MM.1S (cell line): ENCODE results near the gene ANKDD1A.

Experiments used
- EZH2 ChIP-seq: fragments of 300-600 bp; sonication (generic); optimal IDR thresholded peaks from 2 replicates; pipeline ENCODE3; 2017; ENCODE audit warnings: low read depth, mild to moderate bottlenecking, antibody characterized with exemption, low read length, mixed read lengths
- EZH2phosphoT487 ChIP-seq: fragments of 300-600 bp; sonication (generic); IDR thresholded peaks from 2 replicates; pipeline ENCODE4 v1.6.1; 2018; ENCODE audit warnings: antibody characterized with exemption, low read length
- TF ChIP-seq, protein P1 (sequence below): fragments of 300-600 bp; sonication (generic); IDR thresholded peaks from 2 replicates; pipeline ENCODE4 v1.5.1; 2016; ENCODE audit warnings: antibody characterized with exemption, low read length, mixed read lengths

DNA sequence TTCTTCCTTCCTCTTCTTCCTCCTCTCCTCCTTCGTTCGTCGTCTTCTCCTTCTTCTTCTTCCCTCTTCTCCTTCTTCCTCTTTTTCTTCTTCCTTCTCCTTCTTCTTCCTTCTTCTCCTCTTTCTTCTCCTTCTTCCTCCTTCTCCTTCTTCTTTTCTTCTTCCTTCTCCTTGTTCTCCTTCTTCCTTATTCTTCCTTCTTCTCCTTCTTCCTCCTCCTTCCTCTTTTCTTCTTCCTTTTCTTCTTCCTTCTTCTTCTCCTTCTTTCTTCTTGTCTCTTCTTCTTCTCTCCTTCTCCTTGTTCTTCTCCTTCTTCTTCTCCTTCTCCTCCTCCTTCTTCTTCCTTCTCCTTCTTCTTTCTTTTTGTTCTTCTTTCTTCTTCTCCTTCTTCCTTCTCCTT is 42.7 kb downstream of the ANKDD1A start:
- TF ChIP-seq, protein P1, sequence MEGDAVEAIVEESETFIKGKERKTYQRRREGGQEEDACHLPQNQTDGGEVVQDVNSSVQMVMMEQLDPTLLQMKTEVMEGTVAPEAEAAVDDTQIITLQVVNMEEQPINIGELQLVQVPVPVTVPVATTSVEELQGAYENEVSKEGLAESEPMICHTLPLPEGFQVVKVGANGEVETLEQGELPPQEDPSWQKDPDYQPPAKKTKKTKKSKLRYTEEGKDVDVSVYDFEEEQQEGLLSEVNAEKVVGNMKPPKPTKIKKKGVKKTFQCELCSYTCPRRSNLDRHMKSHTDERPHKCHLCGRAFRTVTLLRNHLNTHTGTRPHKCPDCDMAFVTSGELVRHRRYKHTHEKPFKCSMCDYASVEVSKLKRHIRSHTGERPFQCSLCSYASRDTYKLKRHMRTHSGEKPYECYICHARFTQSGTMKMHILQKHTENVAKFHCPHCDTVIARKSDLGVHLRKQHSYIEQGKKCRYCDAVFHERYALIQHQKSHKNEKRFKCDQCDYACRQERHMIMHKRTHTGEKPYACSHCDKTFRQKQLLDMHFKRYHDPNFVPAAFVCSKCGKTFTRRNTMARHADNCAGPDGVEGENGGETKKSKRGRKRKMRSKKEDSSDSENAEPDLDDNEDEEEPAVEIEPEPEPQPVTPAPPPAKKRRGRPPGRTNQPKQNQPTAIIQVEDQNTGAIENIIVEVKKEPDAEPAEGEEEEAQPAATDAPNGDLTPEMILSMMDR: no peak
- TF ChIP-seq EZH2: no peak
- no peak for TF ChIP-seq EZH2phosphoT487
